Suprapubic skin (tissue), 4 donors: ENCODE data around the gene MAJIN. TPM values are rescaled to one million over a fixed set of nuclear protein-coding genes. Genes with fewer than 3 reads are reported as not detected.

Experiments
- DNase-seq, 2 donors: peaks; one replicate each; pipeline ENCODE4 v3.0.0-alpha.2; 2019; ENCODE audit warnings: low spot score in 2 of 2
- H3K27ac ChIP-seq: fragments of 200-600 bp; sonication (generic); one replicate; pipeline ENCODE4 v1.5.1; 2019
- H3K27me3 ChIP-seq: fragments of 200-600 bp; sonication (generic); one replicate; pipeline ENCODE4 v1.5.1; 2019
- H3K36me3 ChIP-seq: fragments of 200-600 bp; sonication (generic); one replicate; pipeline ENCODE4 v1.5.1; 2019
- H3K4me1 ChIP-seq: fragments of 200-600 bp; sonication (generic); one replicate; pipeline ENCODE4 v1.5.1; 2019
- H3K4me3 ChIP-seq: fragments of 200-600 bp; sonication (generic); one replicate; pipeline ENCODE4 v1.5.1; 2019; ENCODE audit warnings: mild to moderate bottlenecking
- H3K9me3 ChIP-seq: fragments of 200-600 bp; sonication (generic); one replicate; pipeline ENCODE4 v1.5.1; 2019
- EP300 ChIP-seq: sonication (generic); formaldehyde crosslinking; IDR thresholded peaks from one replicate; pipeline ENCODE4 v1.6.1; 2017; ENCODE audit warnings: antibody characterized with exemption
- POLR2A ChIP-seq, 2 donors: fragments of 450-650 bp; IDR thresholded peaks; one replicate each; pipeline ENCODE4 v1.6.1; 2017; ENCODE audit warnings: antibody characterized with exemption in 2 of 2, mild to moderate bottlenecking in 2 of 2, moderate library complexity in 2 of 2
- POLR2AphosphoS5 ChIP-seq, 3 donors: sonication (generic); formaldehyde crosslinking; IDR thresholded peaks; one replicate each; pipeline ENCODE4 v1.6.1; 2017; ENCODE audit warnings: antibody characterized with exemption in 3 of 3
- WGBS: methylation state at CpG from one replicate; pipeline ENCODE4 v1.1.5; 2018; 5-methylcytosine and 5-hydroxymethylcytosine counted together
- total RNA-seq, 4 donors: library from RNA; depleted of rRNA; stranded (reverse); fragments of >200 nt; gene quantifications; one replicate each; pipeline ENCODE4 v1.1.0, GENCODE V29; 2016
- TF ChIP-seq, protein P1 (sequence below), 2 donors: fragments of 200-600 bp in 1 of 2; fragments of 450-650 bp in 1 of 2; sonication (generic) in 1 of 2; IDR thresholded peaks; one replicate each; pipeline ENCODE4 v1.5.1; 2016 to 2019; ENCODE audit warnings: antibody characterized with exemption in 2 of 2, mild to moderate bottlenecking in 1 of 2, moderate library complexity in 1 of 2

MAJIN gene, protein sequence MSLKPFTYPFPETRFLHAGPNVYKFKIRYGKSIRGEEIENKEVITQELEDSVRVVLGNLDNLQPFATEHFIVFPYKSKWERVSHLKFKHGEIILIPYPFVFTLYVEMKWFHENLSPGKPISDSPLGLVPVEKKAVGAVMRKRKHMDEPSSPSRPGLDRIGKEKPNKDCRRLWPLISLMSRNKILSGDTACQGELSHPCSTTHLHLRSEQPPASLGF
- total RNA-seq = not detected

GRCh38 chr11:64971421-64972233 lies at the start of gene MAJIN:
Gene MAJIN, minus strand, starts transcription at chr11:64972108. Its CDS starts 12,703 bp downstream, at chr11:64959405.
- Histone ChIP-seq H3K27ac (no peak within 1 kb of the TSS), H3K9me3 (no peaks in the 10 kb centered on the region), H3K4me1 (peaks cover 17% of the 10 kb centered on the region), H3K27me3 (no peaks in the 10 kb centered on the region), H3K4me3 (peak within 1 kb of the TSS; percentile 35), H3K36me3 (no peaks in the 10 kb centered on the region)
- TF ChIP-seq, protein P1, sequence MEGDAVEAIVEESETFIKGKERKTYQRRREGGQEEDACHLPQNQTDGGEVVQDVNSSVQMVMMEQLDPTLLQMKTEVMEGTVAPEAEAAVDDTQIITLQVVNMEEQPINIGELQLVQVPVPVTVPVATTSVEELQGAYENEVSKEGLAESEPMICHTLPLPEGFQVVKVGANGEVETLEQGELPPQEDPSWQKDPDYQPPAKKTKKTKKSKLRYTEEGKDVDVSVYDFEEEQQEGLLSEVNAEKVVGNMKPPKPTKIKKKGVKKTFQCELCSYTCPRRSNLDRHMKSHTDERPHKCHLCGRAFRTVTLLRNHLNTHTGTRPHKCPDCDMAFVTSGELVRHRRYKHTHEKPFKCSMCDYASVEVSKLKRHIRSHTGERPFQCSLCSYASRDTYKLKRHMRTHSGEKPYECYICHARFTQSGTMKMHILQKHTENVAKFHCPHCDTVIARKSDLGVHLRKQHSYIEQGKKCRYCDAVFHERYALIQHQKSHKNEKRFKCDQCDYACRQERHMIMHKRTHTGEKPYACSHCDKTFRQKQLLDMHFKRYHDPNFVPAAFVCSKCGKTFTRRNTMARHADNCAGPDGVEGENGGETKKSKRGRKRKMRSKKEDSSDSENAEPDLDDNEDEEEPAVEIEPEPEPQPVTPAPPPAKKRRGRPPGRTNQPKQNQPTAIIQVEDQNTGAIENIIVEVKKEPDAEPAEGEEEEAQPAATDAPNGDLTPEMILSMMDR (IDR thresholded peaks at IDR 0.05) = no peak
- TF ChIP-seq POLR2AphosphoS5 (IDR thresholded peaks at IDR 0.05) (no peak), EP300 (no peak), POLR2A (IDR thresholded peaks at IDR 0.05) (no peak)
- peak; percentile 87 to 88 for DNase-seq
- WGBS = 22% methylated on average over 56 of the region's 69 CpGs

GRCh38 chr11:65021509-65021908 lies 49.6 kb upstream of the MAJIN start:
- DNase-seq = no peak
- H3K36me3 ChIP-seq = peaks cover 42% of the 10 kb centered on the region
- 100% methylated on average over 7 of the region's 11 CpGs for WGBS
- TF ChIP-seq EP300 (no peak), POLR2A (IDR thresholded peaks at IDR 0.05) (no peak), POLR2AphosphoS5 (IDR thresholded peaks at IDR 0.05) (no peak)
- TF ChIP-seq, protein P1 (IDR thresholded peaks at IDR 0.05) = no peak
- no peaks in the 10 kb centered on the region for H3K9me3 ChIP-seq
- peaks cover 4% of the 10 kb centered on the region for H3K4me1 ChIP-seq
- H3K4me3 ChIP-seq = no peak overlapping the region
- no peak overlapping the region for H3K27ac ChIP-seq
- H3K27me3 ChIP-seq = no peaks in the 10 kb centered on the region

DNA sequence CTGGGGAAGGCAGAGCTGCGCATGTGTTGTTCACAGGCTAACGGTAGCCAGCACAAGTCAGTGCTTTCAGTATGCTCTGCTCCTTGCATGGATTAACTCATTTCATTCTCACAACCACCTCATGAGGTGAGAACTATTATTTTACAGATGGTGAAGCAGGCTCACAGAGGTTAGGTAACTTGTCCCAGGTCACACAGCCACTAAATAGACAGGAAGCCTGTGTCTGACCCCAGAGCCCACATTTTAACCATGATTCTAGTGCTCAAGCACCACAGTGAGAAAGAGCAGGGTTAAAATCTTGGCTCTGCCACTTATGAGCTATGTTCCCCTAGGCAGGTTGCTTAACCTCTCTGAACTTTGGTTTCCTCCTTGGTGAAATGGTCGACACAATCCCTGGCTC lies 49.1 kb upstream of the MAJIN start:
- H3K4me3 ChIP-seq = no peak overlapping the region
- TF ChIP-seq POLR2A (IDR thresholded peaks at IDR 0.05) (no peak), POLR2AphosphoS5 (IDR thresholded peaks at IDR 0.05) (no peak)
- H3K27me3 ChIP-seq = no peaks in the 10 kb centered on the region
- no peak for DNase-seq
- H3K4me1 ChIP-seq = peaks cover 9% of the 10 kb centered on the region
- peaks cover 42% of the 10 kb centered on the region for H3K36me3 ChIP-seq
- H3K27ac ChIP-seq = no peak overlapping the region
- H3K9me3 ChIP-seq = no peaks in the 10 kb centered on the region
- 73% methylated on average over 3 of the region's 3 CpGs for WGBS

DNA sequence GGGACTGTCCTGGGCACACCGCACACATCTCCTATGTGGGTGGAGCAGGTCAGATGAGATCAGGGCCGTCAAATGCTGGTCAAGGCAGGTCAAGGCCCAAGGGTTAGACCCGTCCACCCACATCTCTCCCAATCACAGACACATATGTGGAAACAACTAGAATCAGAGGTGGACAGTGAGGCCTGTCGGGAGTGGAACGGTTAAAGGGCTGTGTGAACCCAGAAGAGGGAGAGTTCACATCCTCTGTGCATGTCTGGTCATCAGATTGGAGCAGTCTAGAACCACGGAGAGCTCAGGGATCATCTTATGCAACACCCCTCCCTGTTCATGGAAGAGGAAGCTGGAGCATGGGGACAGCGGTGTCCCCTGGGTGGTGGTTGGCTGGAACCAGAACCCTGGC lies 47.9 kb upstream of the MAJIN start:
- TF ChIP-seq EP300 = no peak
- TF ChIP-seq, protein P1 (IDR thresholded peaks at IDR 0.05) = no peak
- no peak for TF ChIP-seq POLR2A (IDR thresholded peaks at IDR 0.05)
- no peak for TF ChIP-seq POLR2AphosphoS5 (IDR thresholded peaks at IDR 0.05)
- no peaks in the 10 kb centered on the region for H3K27me3 ChIP-seq
- peaks cover 21% of the 10 kb centered on the region for H3K4me1 ChIP-seq
- H3K4me3 ChIP-seq = no peak overlapping the region
- 90% methylated on average over 7 of the region's 7 CpGs for WGBS
- H3K27ac ChIP-seq = no peak overlapping the region
- H3K9me3 ChIP-seq = no peaks in the 10 kb centered on the region
- DNase-seq = no peak
- peaks cover 42% of the 10 kb centered on the region for H3K36me3 ChIP-seq

DNA sequence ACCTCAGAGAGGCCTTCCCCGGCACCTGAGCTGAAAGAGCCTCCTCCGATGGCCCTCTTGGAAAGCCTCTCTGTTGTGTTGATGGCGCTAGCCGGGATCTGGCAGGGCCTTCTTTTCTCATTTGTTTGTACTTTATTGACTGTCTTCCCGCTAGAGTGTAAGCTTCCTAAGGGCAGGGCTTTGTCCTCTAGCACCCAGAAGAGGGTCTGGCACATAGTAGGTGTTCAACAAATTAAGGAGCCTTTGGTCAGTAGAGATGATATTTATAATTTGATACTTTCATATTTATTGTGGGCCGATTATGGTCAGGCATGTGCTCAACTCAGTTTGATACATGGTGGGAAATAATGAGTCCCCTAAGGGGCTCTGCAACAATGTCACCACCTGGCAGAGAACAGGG lies 46.0 kb upstream of the MAJIN start:
- WGBS = 99% methylated on average over 6 of the region's 6 CpGs

More for the DNA sequence above, 46.0 kb upstream of the MAJIN start:
- H3K36me3 ChIP-seq = peaks cover 42% of the 10 kb centered on the region
- H3K27me3 ChIP-seq = no peaks in the 10 kb centered on the region
- no peaks in the 10 kb centered on the region for H3K9me3 ChIP-seq
- no peak for DNase-seq
- H3K4me3 ChIP-seq = no peak overlapping the region
- H3K27ac ChIP-seq = no peak overlapping the region
- no peak for TF ChIP-seq POLR2A (IDR thresholded peaks at IDR 0.05)
- no peak for TF ChIP-seq EP300
- TF ChIP-seq, protein P1 (IDR thresholded peaks at IDR 0.05) = no peak
- no peak for TF ChIP-seq POLR2AphosphoS5 (IDR thresholded peaks at IDR 0.05)
- H3K4me1 ChIP-seq = peaks cover 31% of the 10 kb centered on the region
